Measurements from ENCODE around the gene LRIG2. TPM values are rescaled to one million over a fixed set of nuclear protein-coding genes. Genes with fewer than 3 reads are reported as not detected.
"Not testable (repeated sequence)": the region's sequence is repeated elsewhere in the genome, so short reads cannot be mapped to it uniquely, and the experiment has no call there.

The LRIG2 gene
- total and polyA plus RNA-seq, 2 experiments from 2014 or later: 10.0 to 40.4 TPM

DNA sequence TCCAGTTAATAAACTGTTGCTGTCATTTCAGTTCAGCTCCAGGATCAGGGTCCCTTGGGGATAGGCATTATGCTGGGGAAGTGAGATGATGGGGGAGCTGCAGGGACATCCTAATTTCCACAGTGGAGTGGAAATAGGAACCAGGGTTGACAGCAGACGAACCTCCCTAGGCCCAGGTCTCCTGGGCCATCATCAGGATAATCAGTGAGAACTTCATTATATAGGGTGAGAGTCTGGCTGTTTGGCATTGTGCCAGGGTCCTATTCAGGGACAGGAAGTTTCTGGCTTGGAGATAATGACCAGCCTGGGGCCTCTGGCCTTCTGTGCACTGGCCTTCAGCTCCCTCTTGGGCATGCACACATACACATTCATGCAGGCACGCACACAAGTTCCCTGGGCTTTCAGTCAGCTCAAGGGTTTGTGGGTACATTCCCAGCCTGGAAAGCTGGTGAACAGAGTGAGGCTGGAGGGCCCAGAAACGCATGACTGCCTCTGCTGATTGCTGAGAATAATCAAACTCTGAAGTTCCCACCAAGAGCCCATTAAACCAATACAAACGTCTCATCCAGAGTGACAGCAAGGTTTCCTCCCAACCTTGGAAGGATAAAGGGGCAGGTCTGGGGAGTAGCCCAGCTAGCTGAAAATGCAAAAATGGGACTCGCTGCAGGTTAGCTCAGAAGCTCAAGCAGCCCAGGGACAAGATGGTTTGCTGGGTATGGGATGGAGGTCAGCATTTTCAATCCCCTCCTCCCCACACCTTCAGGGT, 13.9 kb upstream of the LRIG2 start:
- Histone ChIP-seq H2AFZ (no peak overlapping the region), H3K4me3 (no peak overlapping the region), H4K20me1 (replicated peaks; ENCODE audit: insufficient read depth) (no peaks in the 10 kb centered on the region), H3F3A (replicated peaks; ENCODE audit: low read depth) (no peaks in the 10 kb centered on the region), H3K27me3 (ENCODE audit: insufficient read depth) (no peaks in the 10 kb centered on the region), H3K79me2 (replicated peaks; ENCODE audit: insufficient read depth) (no peaks in the 10 kb centered on the region), H3K27ac (ENCODE audit: low read depth) (no peak overlapping the region), H3K4me1 (ENCODE audit: insufficient read depth) (peaks cover 25% of the 10 kb centered on the region), H3K36me3 (ENCODE audit: insufficient read depth) (no peaks in the 10 kb centered on the region), H3K4me2 (no peak overlapping the region), H3K9me2 (ENCODE audit: insufficient read depth) (no peaks in the 10 kb centered on the region)
- TF ChIP-seq CREB1 (CRISPR knock-in tag; IDR thresholded peaks at IDR 0.05; ENCODE audit: low read depth) (no peak), CTCF (conservative IDR thresholded peaks at IDR 0.05; ENCODE audit: low read depth in 2 of 2) (no peak), EZH2 (IDR thresholded peaks at IDR 0.05; ENCODE audit: low read depth, unreplicated experiment) (no peak), JUNB (IDR thresholded peaks at IDR 0.05; ENCODE audit: unreplicated experiment) (no peak), REST (IDR thresholded peaks at IDR 0.05; ENCODE audit: unreplicated experiment) (no peak), EZH2phosphoT487 (IDR thresholded peaks at IDR 0.05; ENCODE audit: unreplicated experiment) (no peak), ZNF114 (CRISPR knock-in tag; IDR thresholded peaks at IDR 0.05) (no peak), NANOG (IDR thresholded peaks at IDR 0.05; ENCODE audit: borderline replicate concordance) (no peak), STAT1 (IDR thresholded peaks at IDR 0.05; ENCODE audit: unreplicated experiment) (no peak)
- peaks cover 2% of the 10 kb centered on the region for H3K27me3 Mint-ChIP-seq (ENCODE audit: insufficient read depth, low read depth, poor library complexity)
- H3K27ac Mint-ChIP-seq: no peak overlapping the region
- no peak for DNase-seq (ENCODE audit: low spot score)
- H3K9me3 Mint-ChIP-seq: peaks cover 8% of the 10 kb centered on the region
- H3K4me1 Mint-ChIP-seq: peaks cover 19% of the 10 kb centered on the region
- no peak for ATAC-seq
- peaks cover 5% of the 10 kb centered on the region; the same call in 2 of the 3 replicates for H3K36me3 Mint-ChIP-seq (ENCODE audit: low read depth)
- no peak overlapping the region for H3K4me3 Mint-ChIP-seq

DNA sequence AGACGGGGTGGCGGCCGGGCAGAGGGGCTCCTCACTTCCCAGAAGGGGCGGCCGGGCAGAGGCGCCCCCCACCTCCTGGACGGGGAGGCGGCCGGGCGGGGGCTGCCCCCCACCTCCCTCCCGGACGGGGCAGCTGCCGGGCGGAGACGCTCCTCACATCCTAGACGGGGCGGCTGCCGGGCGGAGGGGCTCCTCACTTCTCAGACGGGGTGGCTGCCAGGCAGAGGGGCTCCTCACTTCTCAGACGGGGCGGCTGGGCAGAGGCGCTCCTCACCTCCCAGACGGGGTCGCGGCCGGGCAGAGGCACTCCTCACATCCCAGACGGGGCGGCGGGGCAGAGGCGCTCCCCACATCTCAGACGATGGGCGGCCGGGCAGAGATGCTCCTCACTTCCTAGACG, 9.5 kb upstream of the LRIG2 start:
- H3K27ac ChIP-seq (ENCODE audit: low read depth); H3F3A ChIP-seq (replicated peaks; ENCODE audit: low read depth); H3K4me3 Mint-ChIP-seq; H3K36me3 ChIP-seq (ENCODE audit: insufficient read depth); DNase-seq (ENCODE audit: low spot score); H3K27me3 Mint-ChIP-seq (ENCODE audit: insufficient read depth, low read depth, poor library complexity); H3K4me2 ChIP-seq; H3K79me2 ChIP-seq (replicated peaks; ENCODE audit: insufficient read depth); H3K27me3 ChIP-seq (ENCODE audit: insufficient read depth); H3K4me1 Mint-ChIP-seq; ATAC-seq; H3K4me3 ChIP-seq; H3K27ac Mint-ChIP-seq; H4K20me1 ChIP-seq (replicated peaks; ENCODE audit: insufficient read depth); H3K9me2 ChIP-seq (ENCODE audit: insufficient read depth); H3K4me1 ChIP-seq (ENCODE audit: insufficient read depth); H2AFZ ChIP-seq: not testable (repeated sequence)
- H3K9me3 Mint-ChIP-seq: peaks cover 23% of the 10 kb centered on the region
- peaks cover 14% of the 10 kb centered on the region for H3K36me3 Mint-ChIP-seq (ENCODE audit: low read depth)
